ENCODE measurements around the gene BCKDHB. TPM values are rescaled to one million over a fixed set of nuclear protein-coding genes. Genes with fewer than 3 reads are reported as not detected.
"Not testable (repeated sequence)": the region's sequence is repeated elsewhere in the genome, so short reads cannot be mapped to it uniquely, and the experiment has no call there.

BCKDHB gene
- total RNA-seq (2014; rRNA removed; shearing (Covaris generic)): 3.8 and 8.5 TPM in 2 replicates

GRCh38 chr6:80106418-80107235, at the start of gene BCKDHB:
Gene BCKDHB, plus strand, starts transcription at chr6:80106671. Its CDS starts 23 bp downstream, at chr6:80106694.
- peak; percentile 96 for DNase-seq (ENCODE audit: low spot score)

- no peak for DNase-seq (ENCODE audit: low spot score)
Observed at GRCh38 chr6:80060774-80061173, 45.7 kb upstream of the BCKDHB start.

- not testable (repeated sequence) for DNase-seq (ENCODE audit: low spot score)
Observed at GRCh38 chr6:80068146-80068545, 38.3 kb upstream of the BCKDHB start.

GRCh38 chr6:80070431-80070830, 36.0 kb upstream of the BCKDHB start:
- not testable (repeated sequence) for DNase-seq (ENCODE audit: low spot score)

GRCh38 chr6:80077067-80077466, 29.4 kb upstream of the BCKDHB start:
- no peak for DNase-seq (ENCODE audit: low spot score)

GRCh38 chr6:80088637-80089036, 17.8 kb upstream of the BCKDHB start:
- no peak for DNase-seq (ENCODE audit: low spot score)

GRCh38 chr6:80091506-80091905, 15.0 kb upstream of the BCKDHB start:
- DNase-seq (ENCODE audit: low spot score): no peak

- DNase-seq (ENCODE audit: low spot score): no peak
Observed at GRCh38 chr6:80094017-80094416, 12.5 kb upstream of the BCKDHB start.

GRCh38 chr6:80095600-80095999, 10.9 kb upstream of the BCKDHB start:
- no peak for DNase-seq (ENCODE audit: low spot score)

GRCh38 chr6:80098392-80098791, 8.1 kb upstream of the BCKDHB start:
- DNase-seq (ENCODE audit: low spot score): no peak

GRCh38 chr6:80104520-80104919, 2.0 kb upstream of the BCKDHB start:
- no peak for DNase-seq (ENCODE audit: low spot score)

GRCh38 chr6:80105972-80106417, 476 bp upstream of the BCKDHB start:
- DNase-seq (ENCODE audit: low spot score): no peak

- DNase-seq (ENCODE audit: low spot score): not testable (repeated sequence)
Observed at GRCh38 chr6:80122576-80122975, 16.1 kb downstream of the BCKDHB start.

GRCh38 chr6:80126657-80127345, 20.3 kb downstream of the BCKDHB start:
- DNase-seq (ENCODE audit: low spot score): no peak

GRCh38 chr6:80129485-80129884, 23.0 kb downstream of the BCKDHB start:
- no peak for DNase-seq (ENCODE audit: low spot score)

- DNase-seq (ENCODE audit: low spot score): peak; percentile 32
Observed at GRCh38 chr6:80133020-80133419, 26.5 kb downstream of the BCKDHB start.

- no peak for DNase-seq (ENCODE audit: low spot score)
Observed at GRCh38 chr6:80134065-80134464, 27.6 kb downstream of the BCKDHB start.

- no peak for DNase-seq (ENCODE audit: low spot score)
Observed at GRCh38 chr6:80142586-80142985, 36.1 kb downstream of the BCKDHB start.

- DNase-seq (ENCODE audit: low spot score): peak; percentile 54
Observed at GRCh38 chr6:80143419-80143937, 37.0 kb downstream of the BCKDHB start.

- no peak for DNase-seq (ENCODE audit: low spot score)
Observed at GRCh38 chr6:80144753-80145315, 38.4 kb downstream of the BCKDHB start.

- DNase-seq (ENCODE audit: low spot score): no peak
Observed at GRCh38 chr6:80145509-80145908, 39.0 kb downstream of the BCKDHB start.

- DNase-seq (ENCODE audit: low spot score): no peak
Observed at GRCh38 chr6:80145921-80146320, 39.5 kb downstream of the BCKDHB start.

All from H4 (cell line).